ENCODE measurements around the gene NHSL1. TPM values are rescaled to one million over a fixed set of nuclear protein-coding genes. Genes with fewer than 3 reads are reported as not detected.

Gene NHSL1
- total and polyA plus RNA-seq, 4 donors = 6.6 to 33.0 (median 20.7) TPM

DNA sequence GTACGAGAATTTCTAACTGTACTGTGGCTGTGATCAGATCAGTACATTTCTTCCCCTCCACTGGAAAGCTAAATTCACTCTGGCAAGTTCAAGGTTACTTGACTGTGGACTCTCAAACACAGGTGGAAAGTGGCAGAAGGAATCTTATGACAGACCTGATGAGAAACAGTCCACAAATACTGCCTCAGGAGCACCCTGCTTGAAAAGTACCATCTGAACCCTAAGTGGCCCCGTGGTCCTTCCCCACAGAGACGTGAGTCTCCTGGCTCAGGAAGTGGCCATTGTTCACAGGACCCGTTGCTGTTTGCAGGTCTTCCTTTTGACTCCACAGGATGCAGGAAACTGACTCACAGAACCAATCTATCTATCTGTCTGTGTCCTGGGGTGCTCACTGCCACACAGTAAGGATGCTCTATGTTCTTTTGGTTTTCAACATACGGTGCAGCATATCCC lies 47.5 kb upstream of the NHSL1 start:
- 64% methylated on average over 5 of the region's 5 CpGs for WGBS
- TF ChIP-seq RXRA (IDR thresholded peaks at IDR 0.05) (no peak), EGR1 (IDR thresholded peaks at IDR 0.05; ENCODE audit: low read depth in 2 of 2) (no peak), NR2F2 (IDR thresholded peaks at IDR 0.05) (no peak), YY1 (IDR thresholded peaks at IDR 0.05) (no peak), SP1 (IDR thresholded peaks at IDR 0.05) (no peak), RAD21 (IDR thresholded peaks at IDR 0.05) (no peak)
- TF ChIP-seq, protein P1, sequence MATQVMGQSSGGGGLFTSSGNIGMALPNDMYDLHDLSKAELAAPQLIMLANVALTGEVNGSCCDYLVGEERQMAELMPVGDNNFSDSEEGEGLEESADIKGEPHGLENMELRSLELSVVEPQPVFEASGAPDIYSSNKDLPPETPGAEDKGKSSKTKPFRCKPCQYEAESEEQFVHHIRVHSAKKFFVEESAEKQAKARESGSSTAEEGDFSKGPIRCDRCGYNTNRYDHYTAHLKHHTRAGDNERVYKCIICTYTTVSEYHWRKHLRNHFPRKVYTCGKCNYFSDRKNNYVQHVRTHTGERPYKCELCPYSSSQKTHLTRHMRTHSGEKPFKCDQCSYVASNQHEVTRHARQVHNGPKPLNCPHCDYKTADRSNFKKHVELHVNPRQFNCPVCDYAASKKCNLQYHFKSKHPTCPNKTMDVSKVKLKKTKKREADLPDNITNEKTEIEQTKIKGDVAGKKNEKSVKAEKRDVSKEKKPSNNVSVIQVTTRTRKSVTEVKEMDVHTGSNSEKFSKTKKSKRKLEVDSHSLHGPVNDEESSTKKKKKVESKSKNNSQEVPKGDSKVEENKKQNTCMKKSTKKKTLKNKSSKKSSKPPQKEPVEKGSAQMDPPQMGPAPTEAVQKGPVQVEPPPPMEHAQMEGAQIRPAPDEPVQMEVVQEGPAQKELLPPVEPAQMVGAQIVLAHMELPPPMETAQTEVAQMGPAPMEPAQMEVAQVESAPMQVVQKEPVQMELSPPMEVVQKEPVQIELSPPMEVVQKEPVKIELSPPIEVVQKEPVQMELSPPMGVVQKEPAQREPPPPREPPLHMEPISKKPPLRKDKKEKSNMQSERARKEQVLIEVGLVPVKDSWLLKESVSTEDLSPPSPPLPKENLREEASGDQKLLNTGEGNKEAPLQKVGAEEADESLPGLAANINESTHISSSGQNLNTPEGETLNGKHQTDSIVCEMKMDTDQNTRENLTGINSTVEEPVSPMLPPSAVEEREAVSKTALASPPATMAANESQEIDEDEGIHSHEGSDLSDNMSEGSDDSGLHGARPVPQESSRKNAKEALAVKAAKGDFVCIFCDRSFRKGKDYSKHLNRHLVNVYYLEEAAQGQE (IDR thresholded peaks at IDR 0.05) = no peak
- TF ChIP-seq, protein P2, sequence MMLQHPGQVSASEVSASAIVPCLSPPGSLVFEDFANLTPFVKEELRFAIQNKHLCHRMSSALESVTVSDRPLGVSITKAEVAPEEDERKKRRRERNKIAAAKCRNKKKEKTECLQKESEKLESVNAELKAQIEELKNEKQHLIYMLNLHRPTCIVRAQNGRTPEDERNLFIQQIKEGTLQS (IDR thresholded peaks at IDR 0.05) = no peak

DNA sequence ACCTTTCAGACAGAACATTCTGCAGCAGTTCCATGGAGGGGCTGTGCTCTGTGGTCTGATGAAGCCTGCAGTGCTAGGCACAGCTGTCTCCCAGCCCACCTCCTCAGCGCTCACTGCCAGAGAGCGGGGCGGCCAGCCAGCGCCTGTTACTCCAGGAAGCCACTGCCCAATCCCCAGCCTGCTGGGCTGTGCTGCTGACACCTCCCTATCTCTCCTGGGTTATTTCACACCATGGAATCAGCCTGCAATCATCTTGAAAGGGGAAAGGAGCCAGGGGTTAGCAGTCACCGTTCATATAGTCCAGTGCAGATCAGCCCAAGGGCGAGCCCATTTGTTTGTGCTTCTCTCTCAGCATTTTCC lies 46.3 kb upstream of the NHSL1 start:
- H3K27me3 ChIP-seq (ENCODE audit: control insufficient read depth in 4 of 4, insufficient read depth in 4 of 4, low read length in 3 of 4) = no peaks in the 10 kb centered on the region
- H3K9ac ChIP-seq (ENCODE audit: low read depth in 1 of 2, low read length in 2 of 2) = peak overlapping the region; percentile 24 to 82
- no peaks in the 10 kb centered on the region for H3K36me3 ChIP-seq (ENCODE audit: control insufficient read depth in 4 of 4, insufficient read depth in 3 of 4, low read depth in 1 of 4, low read length in 3 of 4)
- H3K9me3 ChIP-seq (ENCODE audit: control insufficient read depth in 4 of 4, low read length in 3 of 4) = no peaks in the 10 kb centered on the region
- H3K27ac ChIP-seq (ENCODE audit: low read depth in 1 of 2, low read length in 2 of 2) = peak overlapping the region; percentile 66 to 76
- peak; percentile 57 for DNase-seq (ENCODE audit: low spot score)
- 39% methylated on average over 6 of the region's 6 CpGs for WGBS
- peak overlapping the region; percentile 5 to 61 (median 24) for H3K4me3 ChIP-seq (ENCODE audit: low read depth in 1 of 3, low read length in 3 of 3)
- peaks cover 6 to 61% (median 33%) of the 10 kb centered on the region in 4 donors for H3K4me1 ChIP-seq (ENCODE audit: control insufficient read depth in 4 of 4, insufficient read depth in 4 of 4, low read length in 3 of 4)
- TF ChIP-seq FOXA2 (IDR thresholded peaks at IDR 0.05) = no peak
- TF ChIP-seq YY1 (IDR thresholded peaks at IDR 0.05) = peak; percentile 44
- TF ChIP-seq TAF1 (conservative IDR thresholded peaks at IDR 0.05) = peak; percentile 53
- TF ChIP-seq HNF4A (conservative IDR thresholded peaks at IDR 0.05) = peak; percentile 8 to 44
- peak in 1 of 2 donors; percentile 25 for TF ChIP-seq RXRA (IDR thresholded peaks at IDR 0.05)
- peak; percentile 31 for TF ChIP-seq SP1 (IDR thresholded peaks at IDR 0.05)
- no peak for TF ChIP-seq RAD21 (IDR thresholded peaks at IDR 0.05)

More for the DNA sequence above, 47.5 kb upstream of the NHSL1 start:
- Histone ChIP-seq H3K27ac (ENCODE audit: low read depth in 1 of 2, low read length in 2 of 2) (peak overlapping the region; percentile 1 to 66), H3K4me3 (ENCODE audit: low read depth in 1 of 3, low read length in 3 of 3) (no peak overlapping the region), H3K9me3 (ENCODE audit: control insufficient read depth in 4 of 4, low read length in 3 of 4) (no peaks in the 10 kb centered on the region), H3K4me1 (ENCODE audit: control insufficient read depth in 4 of 4, insufficient read depth in 4 of 4, low read length in 3 of 4) (peaks cover 7 to 67% (median 36%) of the 10 kb centered on the region in 4 donors), H3K27me3 (ENCODE audit: control insufficient read depth in 4 of 4, insufficient read depth in 4 of 4, low read length in 3 of 4) (no peaks in the 10 kb centered on the region), H3K36me3 (ENCODE audit: control insufficient read depth in 4 of 4, insufficient read depth in 3 of 4, low read depth in 1 of 4, low read length in 3 of 4) (no peaks in the 10 kb centered on the region), H3K9ac (ENCODE audit: low read depth in 1 of 2, low read length in 2 of 2) (no peak overlapping the region)
- DNase-seq (ENCODE audit: low spot score) = no peak

GRCh38 chr6:138544501-138544900 lies 45.2 kb upstream of the NHSL1 start:
- Histone ChIP-seq H3K9ac (ENCODE audit: low read depth in 1 of 2, low read length in 2 of 2) (peak overlapping the region in 1 of 2 donors; percentile 18), H3K9me3 (ENCODE audit: control insufficient read depth in 4 of 4, low read length in 3 of 4) (no peaks in the 10 kb centered on the region), H3K27ac (ENCODE audit: low read depth in 1 of 2, low read length in 2 of 2) (no peak overlapping the region), H3K36me3 (ENCODE audit: control insufficient read depth in 4 of 4, insufficient read depth in 3 of 4, low read depth in 1 of 4, low read length in 3 of 4) (no peaks in the 10 kb centered on the region), H3K4me1 (ENCODE audit: control insufficient read depth in 4 of 4, insufficient read depth in 4 of 4, low read length in 3 of 4) (peaks cover 6 to 52% (median 32%) of the 10 kb centered on the region in 4 donors), H3K4me3 (ENCODE audit: low read depth in 1 of 3, low read length in 3 of 3) (no peak overlapping the region), H3K27me3 (ENCODE audit: control insufficient read depth in 4 of 4, insufficient read depth in 4 of 4, low read length in 3 of 4) (no peaks in the 10 kb centered on the region)
- WGBS = 88% methylated on average over 3 of the region's 3 CpGs
- no peak for DNase-seq (ENCODE audit: low spot score)
- TF ChIP-seq MAX (IDR thresholded peaks at IDR 0.05) (no peak), TAF1 (conservative IDR thresholded peaks at IDR 0.05) (no peak), SP1 (IDR thresholded peaks at IDR 0.05) (no peak), YY1 (IDR thresholded peaks at IDR 0.05) (no peak), FOXA1 (IDR thresholded peaks at IDR 0.05) (no peak), RAD21 (IDR thresholded peaks at IDR 0.05) (no peak), ZBTB33 (IDR thresholded peaks at IDR 0.05) (no peak), GABPA (IDR thresholded peaks at IDR 0.05 in 1 of 2, conservative IDR thresholded peaks at IDR 0.05 in 1 of 2) (no peak), NR2F2 (IDR thresholded peaks at IDR 0.05) (no peak)
- TF ChIP-seq, protein P1 (IDR thresholded peaks at IDR 0.05) = no peak
- TF ChIP-seq, protein P3, sequence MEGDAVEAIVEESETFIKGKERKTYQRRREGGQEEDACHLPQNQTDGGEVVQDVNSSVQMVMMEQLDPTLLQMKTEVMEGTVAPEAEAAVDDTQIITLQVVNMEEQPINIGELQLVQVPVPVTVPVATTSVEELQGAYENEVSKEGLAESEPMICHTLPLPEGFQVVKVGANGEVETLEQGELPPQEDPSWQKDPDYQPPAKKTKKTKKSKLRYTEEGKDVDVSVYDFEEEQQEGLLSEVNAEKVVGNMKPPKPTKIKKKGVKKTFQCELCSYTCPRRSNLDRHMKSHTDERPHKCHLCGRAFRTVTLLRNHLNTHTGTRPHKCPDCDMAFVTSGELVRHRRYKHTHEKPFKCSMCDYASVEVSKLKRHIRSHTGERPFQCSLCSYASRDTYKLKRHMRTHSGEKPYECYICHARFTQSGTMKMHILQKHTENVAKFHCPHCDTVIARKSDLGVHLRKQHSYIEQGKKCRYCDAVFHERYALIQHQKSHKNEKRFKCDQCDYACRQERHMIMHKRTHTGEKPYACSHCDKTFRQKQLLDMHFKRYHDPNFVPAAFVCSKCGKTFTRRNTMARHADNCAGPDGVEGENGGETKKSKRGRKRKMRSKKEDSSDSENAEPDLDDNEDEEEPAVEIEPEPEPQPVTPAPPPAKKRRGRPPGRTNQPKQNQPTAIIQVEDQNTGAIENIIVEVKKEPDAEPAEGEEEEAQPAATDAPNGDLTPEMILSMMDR (IDR thresholded peaks at IDR 0.05; ENCODE audit: low read depth, low read length, missing input control) = no peak

All from liver (tissue), 9 donors.